ENCODE data around the gene ZNF609. TPM values are rescaled to one million over a fixed set of nuclear protein-coding genes. Genes with fewer than 3 reads are reported as not detected.

ZNF609 gene
- polyA plus RNA-seq, 1 experiment = 28.9 TPM

DNA sequence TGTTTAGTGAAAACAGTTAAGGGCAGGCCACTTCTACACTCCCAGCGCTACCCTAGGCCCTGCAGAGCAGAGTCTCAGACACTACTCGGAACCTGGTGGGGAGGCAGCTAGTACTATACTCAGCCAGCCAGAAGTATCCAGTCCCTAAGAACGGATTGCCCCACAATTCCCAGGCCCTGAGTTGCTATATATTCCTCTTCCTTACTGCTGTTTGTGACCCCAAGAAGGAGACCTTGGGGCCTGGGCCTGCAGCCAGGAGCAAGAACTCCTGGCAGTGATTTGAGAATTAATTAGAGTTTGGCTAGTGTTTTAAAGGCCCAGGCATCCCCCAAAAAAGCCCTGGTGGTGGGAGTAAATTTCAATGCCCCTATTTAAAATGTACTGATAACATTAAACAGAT, 227.3 kb downstream of the ZNF609 start:
- CTCF ChIA-PET = interaction anchor here (1.2 to 10.5 kb wide), 4 partner anchors 8 to 122 kb away, joined by 6 to 201 read pairs (median 11); no protein-coding TSS in a partner anchor
- no peak for DNase-seq (ENCODE audit: low read depth, low spot score)
- no peaks in the 10 kb centered on the region for H3K9me3 ChIP-seq (ENCODE audit: control insufficient read depth, insufficient read depth, low read length)
- no peaks in the 10 kb centered on the region for H3K27me3 ChIP-seq (ENCODE audit: control insufficient read depth, insufficient read depth, low read length)
- TF ChIP-seq, protein P1, sequence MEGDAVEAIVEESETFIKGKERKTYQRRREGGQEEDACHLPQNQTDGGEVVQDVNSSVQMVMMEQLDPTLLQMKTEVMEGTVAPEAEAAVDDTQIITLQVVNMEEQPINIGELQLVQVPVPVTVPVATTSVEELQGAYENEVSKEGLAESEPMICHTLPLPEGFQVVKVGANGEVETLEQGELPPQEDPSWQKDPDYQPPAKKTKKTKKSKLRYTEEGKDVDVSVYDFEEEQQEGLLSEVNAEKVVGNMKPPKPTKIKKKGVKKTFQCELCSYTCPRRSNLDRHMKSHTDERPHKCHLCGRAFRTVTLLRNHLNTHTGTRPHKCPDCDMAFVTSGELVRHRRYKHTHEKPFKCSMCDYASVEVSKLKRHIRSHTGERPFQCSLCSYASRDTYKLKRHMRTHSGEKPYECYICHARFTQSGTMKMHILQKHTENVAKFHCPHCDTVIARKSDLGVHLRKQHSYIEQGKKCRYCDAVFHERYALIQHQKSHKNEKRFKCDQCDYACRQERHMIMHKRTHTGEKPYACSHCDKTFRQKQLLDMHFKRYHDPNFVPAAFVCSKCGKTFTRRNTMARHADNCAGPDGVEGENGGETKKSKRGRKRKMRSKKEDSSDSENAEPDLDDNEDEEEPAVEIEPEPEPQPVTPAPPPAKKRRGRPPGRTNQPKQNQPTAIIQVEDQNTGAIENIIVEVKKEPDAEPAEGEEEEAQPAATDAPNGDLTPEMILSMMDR (IDR thresholded peaks at IDR 0.05; ENCODE audit: low read depth, low read length) = no peak
- H3K27ac ChIP-seq (ENCODE audit: low read depth, low read length) = no peak overlapping the region
- H3K4me3 ChIP-seq (ENCODE audit: low read depth, low read length) = no peak overlapping the region
- POLR2A ChIA-PET = interaction anchor here (2.9 kb wide), 1 partner anchor 40 kb away, joined by 9 read pairs; no protein-coding TSS in a partner anchor

DNA sequence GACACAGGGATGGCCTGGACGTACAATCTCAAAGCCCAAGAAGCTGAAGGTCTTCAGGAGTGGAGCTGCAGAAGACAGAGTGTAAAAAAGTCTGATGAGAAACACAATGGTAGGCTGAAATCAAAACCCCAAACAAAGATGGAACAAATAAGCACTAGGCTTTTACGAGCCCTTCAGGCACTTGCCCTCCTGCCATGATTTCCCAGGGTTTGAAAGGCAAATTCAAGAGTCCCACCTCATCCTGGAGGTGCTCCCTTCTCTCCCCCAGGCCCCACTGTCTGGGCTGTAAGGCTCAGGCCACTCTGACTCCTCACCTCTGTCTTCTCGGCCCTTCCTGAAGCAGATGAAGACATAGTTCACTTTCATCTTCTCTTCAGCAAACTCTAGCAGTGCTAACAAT, 228.4 kb downstream of the ZNF609 start:
- no peaks in the 10 kb centered on the region for H3K27me3 ChIP-seq (ENCODE audit: control insufficient read depth, insufficient read depth, low read length)
- no peak for DNase-seq (ENCODE audit: low read depth, low spot score)
- H3K4me3 ChIP-seq (ENCODE audit: low read depth, low read length) = no peak overlapping the region
- TF ChIP-seq, protein P1 (IDR thresholded peaks at IDR 0.05; ENCODE audit: low read depth, low read length) = no peak
- no peak overlapping the region for H3K27ac ChIP-seq (ENCODE audit: low read depth, low read length)
- CTCF ChIA-PET = interaction anchor here (0.6 to 10.5 kb wide), 3 partner anchors 41 to 122 kb away, joined by 3 to 201 read pairs (median 7); no protein-coding TSS in a partner anchor
- no peaks in the 10 kb centered on the region for H3K9me3 ChIP-seq (ENCODE audit: control insufficient read depth, insufficient read depth, low read length)
- POLR2A ChIA-PET = interaction anchor here (0.6 to 0.7 kb wide), 2 partner anchors 124 to 1952 kb away, joined by 5 to 6 read pairs; no protein-coding TSS in a partner anchor

DNA sequence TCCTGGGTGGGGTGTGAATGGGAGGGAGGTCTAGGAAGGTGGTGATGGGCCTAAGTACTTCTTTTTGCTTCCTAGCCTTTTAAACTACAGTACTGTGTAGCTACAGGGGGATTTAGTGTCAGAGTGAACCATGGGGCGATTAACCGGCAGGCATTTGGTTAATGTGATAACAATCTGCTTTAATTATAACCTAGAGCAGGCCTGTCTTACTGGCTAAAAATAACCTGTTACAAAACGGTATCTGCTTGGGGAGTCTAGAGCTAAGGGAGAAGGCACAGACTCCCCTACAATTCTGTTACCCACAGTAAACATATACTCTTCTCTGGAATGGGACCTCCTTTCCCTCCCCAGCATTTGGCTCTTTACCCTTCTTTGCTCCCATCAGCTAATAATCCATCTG, 229.6 kb downstream of the ZNF609 start:
- TF ChIP-seq, protein P1 (IDR thresholded peaks at IDR 0.05; ENCODE audit: low read depth, low read length) = no peak
- Histone ChIP-seq H3K4me3 (ENCODE audit: low read depth, low read length) (no peak overlapping the region), H3K27ac (ENCODE audit: low read depth, low read length) (no peak overlapping the region), H3K9me3 (ENCODE audit: control insufficient read depth, insufficient read depth, low read length) (no peaks in the 10 kb centered on the region), H3K27me3 (ENCODE audit: control insufficient read depth, insufficient read depth, low read length) (no peaks in the 10 kb centered on the region)
- ChIA-PET CTCF (interaction anchor here (0.9 to 10.5 kb wide), 3 partner anchors 40 to 412 kb away, joined by 3 to 201 read pairs (median 7); no protein-coding TSS in a partner anchor), POLR2A (no interaction called here)
- no peak for DNase-seq (ENCODE audit: low read depth, low spot score)

DNA sequence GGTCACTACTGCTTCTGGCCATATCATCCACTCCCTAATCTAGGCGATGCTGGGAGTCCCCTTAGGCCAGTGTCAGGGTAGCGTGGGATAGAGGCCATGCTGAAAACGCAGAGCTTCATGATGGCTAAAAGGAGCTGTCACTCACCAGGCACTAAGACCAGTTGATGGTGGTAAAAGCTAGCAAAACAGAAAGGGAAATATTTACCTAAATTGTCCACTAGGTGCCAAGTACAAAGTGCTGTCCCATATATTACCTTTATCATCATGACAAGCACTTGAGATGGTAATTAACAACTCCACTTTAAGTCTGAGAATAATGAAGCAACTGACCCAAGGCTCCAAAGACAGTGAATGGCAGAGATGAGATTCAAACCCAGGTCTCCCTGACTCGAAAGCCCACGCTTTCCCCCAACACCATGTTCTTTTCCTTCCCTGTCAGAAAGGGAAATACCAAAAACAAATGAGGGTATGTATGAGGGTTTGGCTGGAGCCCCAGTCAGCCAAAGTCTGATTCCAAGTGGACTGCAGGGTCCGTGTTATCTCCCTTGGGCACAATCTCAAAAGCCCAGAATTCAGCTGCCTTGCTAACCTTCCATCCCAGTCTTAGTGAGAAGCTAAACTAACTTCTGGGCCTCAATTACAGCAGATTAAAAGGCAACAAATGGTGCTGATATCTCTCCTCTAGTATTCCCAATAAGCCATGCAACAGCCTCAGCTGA, 230.4 kb downstream of the ZNF609 start:
- Histone ChIP-seq H3K27ac (ENCODE audit: low read depth, low read length) (no peak overlapping the region), H3K27me3 (ENCODE audit: control insufficient read depth, insufficient read depth, low read length) (no peaks in the 10 kb centered on the region), H3K9me3 (ENCODE audit: control insufficient read depth, insufficient read depth, low read length) (no peaks in the 10 kb centered on the region), H3K4me3 (ENCODE audit: low read depth, low read length) (no peak overlapping the region)
- ChIA-PET CTCF (interaction anchor here (0.9 to 10.5 kb wide), 2 partner anchors 39 to 411 kb away, joined by 3 to 201 read pairs; no protein-coding TSS in a partner anchor), POLR2A (no interaction called here)
- TF ChIP-seq, protein P1 (IDR thresholded peaks at IDR 0.05; ENCODE audit: low read depth, low read length) = 0 out of 2 replicates have a peak, but pooled peaks have one; percentile 10
- DNase-seq (ENCODE audit: low read depth, low spot score) = no peak
